ENCODE results near the gene LEP. TPM values are rescaled to one million over a fixed set of nuclear protein-coding genes. Genes with fewer than 3 reads are reported as not detected.

Gene LEP
- total RNA-seq, 2 experiments from 2014 or later: not detected

GRCh38 chr7:128214463-128214862 is 26.6 kb upstream of the LEP start:
- no peak for DNase-seq
- no peaks in the 10 kb centered on the region for H3K4me1 Mint-ChIP-seq (ENCODE audit: low read depth)
- no peaks in the 10 kb centered on the region for H3K36me3 Mint-ChIP-seq (ENCODE audit: low read depth)
- no peak for ATAC-seq
- ChIA-PET CTCF (no interaction called here), POLR2A (no interaction called here)
- no peak overlapping the region for H3K4me3 Mint-ChIP-seq
- H3K27ac Mint-ChIP-seq: no peak overlapping the region
- no peaks in the 10 kb centered on the region for H3K9me3 Mint-ChIP-seq (ENCODE audit: insufficient read depth)
- peaks cover 18% of the 10 kb centered on the region for H3K27me3 Mint-ChIP-seq (ENCODE audit: low read depth)

GRCh38 chr7:128215281-128215680 is 25.8 kb upstream of the LEP start:
- ChIA-PET POLR2A (no interaction called here), CTCF (no interaction called here)
- no peak for DNase-seq
- no peaks in the 10 kb centered on the region for H3K4me1 Mint-ChIP-seq (ENCODE audit: low read depth)
- no peaks in the 10 kb centered on the region for H3K9me3 Mint-ChIP-seq (ENCODE audit: insufficient read depth)
- H3K27ac Mint-ChIP-seq: no peak overlapping the region
- H3K36me3 Mint-ChIP-seq (ENCODE audit: low read depth): no peaks in the 10 kb centered on the region
- peaks cover 18% of the 10 kb centered on the region for H3K27me3 Mint-ChIP-seq (ENCODE audit: low read depth)
- no peak overlapping the region for H3K4me3 Mint-ChIP-seq
- ATAC-seq: no peak

DNA sequence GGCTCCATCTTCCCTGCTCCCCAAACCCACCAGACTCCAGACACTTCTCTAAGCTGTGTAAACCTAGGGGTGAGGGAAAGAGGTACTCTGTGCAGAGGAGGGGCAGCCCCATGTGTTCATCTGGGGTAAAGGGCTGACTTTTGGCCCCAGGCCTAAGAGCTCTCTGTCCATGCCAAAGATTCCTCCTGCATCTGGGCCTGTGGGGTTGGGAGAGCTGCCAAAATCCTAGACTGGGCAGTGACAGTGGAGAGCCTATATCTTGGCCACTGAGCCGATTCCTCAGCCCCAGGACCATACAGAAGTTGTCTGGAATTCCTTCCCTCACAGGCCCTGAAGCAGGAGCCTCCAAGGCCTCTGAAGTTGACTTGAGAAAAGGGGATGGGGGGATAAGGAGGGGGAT is 25.3 kb upstream of the LEP start:
- no peaks in the 10 kb centered on the region for H3K4me1 Mint-ChIP-seq (ENCODE audit: low read depth)
- H3K9me3 Mint-ChIP-seq (ENCODE audit: insufficient read depth): no peaks in the 10 kb centered on the region
- ATAC-seq (no peak), DNase-seq (no peak)
- POLR2A ChIA-PET: no interaction called here
- no peak overlapping the region for H3K4me3 Mint-ChIP-seq
- no peak overlapping the region for H3K27ac Mint-ChIP-seq
- H3K27me3 Mint-ChIP-seq (ENCODE audit: low read depth): peaks cover 22% of the 10 kb centered on the region
- no peaks in the 10 kb centered on the region for H3K36me3 Mint-ChIP-seq (ENCODE audit: low read depth)
- CTCF ChIA-PET: no interaction called here

DNA sequence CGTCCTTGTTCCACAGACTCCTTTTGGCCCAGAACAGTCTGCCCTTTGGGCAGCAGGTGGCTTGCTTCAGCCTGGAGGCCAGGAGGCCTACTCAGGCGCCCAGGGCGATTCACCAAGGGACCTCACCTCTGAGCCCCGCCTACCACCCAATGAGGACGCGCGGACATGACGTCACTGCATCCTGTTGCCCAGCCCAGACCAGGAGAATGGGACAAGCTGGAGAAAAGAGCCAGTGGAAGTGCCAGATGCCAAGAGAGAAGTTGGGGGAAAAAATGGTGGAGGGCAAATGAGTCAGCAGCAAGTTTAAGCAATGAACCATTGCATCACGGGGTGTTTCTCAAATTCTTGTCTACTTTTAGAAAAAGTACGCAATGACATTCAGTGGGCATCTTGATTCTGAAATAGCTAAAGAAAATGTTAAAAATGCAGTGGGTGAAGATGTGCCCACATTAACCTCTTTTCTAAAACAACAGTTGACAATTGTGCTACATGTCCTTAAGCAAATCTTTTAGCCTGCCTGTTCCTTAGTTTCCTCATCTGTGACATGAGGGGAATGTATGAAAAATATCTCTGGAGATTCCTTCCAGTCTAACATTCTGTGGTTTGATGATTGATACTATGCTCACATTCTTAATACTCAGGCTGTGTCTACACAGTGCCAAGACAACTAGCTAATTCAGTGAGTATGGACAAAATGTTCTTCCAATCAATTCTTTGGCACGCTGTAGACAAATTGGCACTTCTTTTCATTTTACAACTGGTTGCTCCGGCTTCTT is 23.9 kb upstream of the LEP start:
- Mint-ChIP-seq H3K27ac (no peak overlapping the region), H3K4me1 (ENCODE audit: low read depth) (no peaks in the 10 kb centered on the region), H3K9me3 (ENCODE audit: insufficient read depth) (no peaks in the 10 kb centered on the region), H3K36me3 (ENCODE audit: low read depth) (no peaks in the 10 kb centered on the region), H3K4me3 (no peak overlapping the region), H3K27me3 (ENCODE audit: low read depth) (peaks cover 31% of the 10 kb centered on the region)
- no peak for ATAC-seq
- DNase-seq: no peak
- ChIA-PET POLR2A (no interaction called here), CTCF (interaction anchor here (1.0 to 2.6 kb wide), 2 partner anchors 104 to 509 kb away, joined by 3 to 7 read pairs; no protein-coding TSS in a partner anchor)

DNA sequence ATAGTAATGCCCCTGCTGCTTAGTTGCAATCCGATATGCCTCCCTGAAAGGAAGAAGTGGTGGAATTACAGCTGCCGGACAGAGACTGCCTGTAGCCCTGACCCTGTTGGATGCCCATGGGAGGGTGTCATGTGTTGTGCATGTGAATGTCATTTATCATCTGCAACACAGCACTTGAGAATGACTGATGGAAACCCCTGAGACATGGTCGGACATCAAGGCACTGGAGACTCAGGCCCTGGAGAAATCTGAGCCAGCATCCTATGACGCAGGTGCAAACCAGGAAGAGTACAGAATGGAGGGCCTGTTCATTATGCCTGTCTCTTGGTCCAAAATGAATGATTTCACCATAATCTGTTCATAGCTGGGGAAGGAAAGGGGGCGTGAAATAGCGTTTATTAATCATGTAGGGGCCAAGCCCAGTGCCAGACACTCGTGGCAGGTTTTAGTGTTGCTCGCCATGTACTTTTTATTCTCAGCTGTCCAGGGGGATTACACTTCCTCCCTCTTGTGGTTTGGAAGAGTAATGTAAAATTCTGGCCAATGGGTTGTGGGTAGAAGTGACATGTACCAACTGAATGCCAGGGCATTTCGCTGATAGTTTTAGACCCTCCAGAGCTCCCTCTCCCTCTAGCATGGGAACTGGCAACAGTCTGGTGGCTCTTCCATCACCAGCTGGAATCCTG is 23.0 kb upstream of the LEP start:
- ChIA-PET CTCF (interaction anchor here (1.0 to 2.6 kb wide), 3 partner anchors 8 to 103 kb away, joined by 3 to 7 read pairs (median 7); no protein-coding TSS in a partner anchor), POLR2A (no interaction called here)
- Mint-ChIP-seq H3K27me3 (ENCODE audit: low read depth) (peaks cover 38% of the 10 kb centered on the region), H3K4me1 (ENCODE audit: low read depth) (peaks cover 4% of the 10 kb centered on the region), H3K36me3 (ENCODE audit: low read depth) (no peaks in the 10 kb centered on the region), H3K27ac (no peak overlapping the region), H3K4me3 (no peak overlapping the region), H3K9me3 (ENCODE audit: insufficient read depth) (no peaks in the 10 kb centered on the region)
- ATAC-seq: no peak
- no peak for DNase-seq

GRCh38 chr7:128219636-128220035 is 21.4 kb upstream of the LEP start:
- H3K27ac Mint-ChIP-seq: no peak overlapping the region
- ATAC-seq (no peak), DNase-seq (no peak)
- no peaks in the 10 kb centered on the region for H3K9me3 Mint-ChIP-seq (ENCODE audit: insufficient read depth)
- H3K4me1 Mint-ChIP-seq (ENCODE audit: low read depth): peaks cover 4% of the 10 kb centered on the region
- ChIA-PET CTCF (interaction anchor here (1.4 to 2.6 kb wide), 2 partner anchors 10 to 102 kb away, joined by 6 to 7 read pairs; no protein-coding TSS in a partner anchor), POLR2A (no interaction called here)
- H3K27me3 Mint-ChIP-seq (ENCODE audit: low read depth): peaks cover 33% of the 10 kb centered on the region
- H3K36me3 Mint-ChIP-seq (ENCODE audit: low read depth): no peaks in the 10 kb centered on the region
- no peak overlapping the region for H3K4me3 Mint-ChIP-seq

- ChIA-PET POLR2A (no interaction called here), CTCF (interaction anchor here (1.0 to 1.5 kb wide), 3 partner anchors 10 to 99 kb away, joined by 3 to 6 read pairs (median 4); no protein-coding TSS in a partner anchor)
- no peaks in the 10 kb centered on the region for H3K36me3 Mint-ChIP-seq (ENCODE audit: low read depth)
- H3K4me1 Mint-ChIP-seq (ENCODE audit: low read depth): peaks cover 4% of the 10 kb centered on the region
- DNase-seq: no peak
- no peak overlapping the region for H3K27ac Mint-ChIP-seq
- no peak overlapping the region for H3K4me3 Mint-ChIP-seq
- no peak for ATAC-seq
- peaks cover 43% of the 10 kb centered on the region for H3K27me3 Mint-ChIP-seq (ENCODE audit: low read depth)
- no peaks in the 10 kb centered on the region for H3K9me3 Mint-ChIP-seq (ENCODE audit: insufficient read depth)
Measured at GRCh38 chr7:128221929-128222403, 19.1 kb upstream of the LEP start.

- Mint-ChIP-seq H3K36me3 (ENCODE audit: low read depth) (no peaks in the 10 kb centered on the region), H3K27me3 (ENCODE audit: low read depth) (peaks cover 40% of the 10 kb centered on the region), H3K27ac (no peak overlapping the region), H3K9me3 (ENCODE audit: insufficient read depth) (no peaks in the 10 kb centered on the region), H3K4me1 (ENCODE audit: low read depth) (peaks cover 4% of the 10 kb centered on the region), H3K4me3 (no peak overlapping the region)
- ChIA-PET POLR2A (no interaction called here), CTCF (no interaction called here)
- DNase-seq (no peak), ATAC-seq (no peak)
Measured at GRCh38 chr7:128226132-128226980, 14.7 kb upstream of the LEP start.

DNA sequence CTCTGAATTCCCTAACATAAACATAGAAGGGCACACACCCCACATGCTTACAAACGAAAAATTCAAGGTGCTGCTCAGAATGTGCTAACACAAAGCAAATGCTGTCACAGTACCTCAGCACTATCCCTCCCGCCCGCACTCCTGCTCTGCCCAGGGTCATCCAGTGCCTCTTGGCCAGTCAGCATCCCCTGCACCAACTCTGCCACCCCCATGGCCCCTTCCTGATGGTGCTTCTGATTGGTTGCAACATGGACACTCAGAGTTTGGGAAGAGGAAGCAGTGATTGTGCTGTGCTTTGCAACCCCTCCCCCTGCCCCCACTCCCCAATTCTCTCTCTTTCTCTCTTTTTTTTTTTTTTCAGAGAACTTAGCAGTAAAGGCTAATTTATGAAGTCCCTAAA is 13.8 kb upstream of the LEP start:
- DNase-seq (no peak), ATAC-seq (no peak)
- H3K27me3 Mint-ChIP-seq (ENCODE audit: low read depth): peaks cover 35% of the 10 kb centered on the region
- H3K4me3 Mint-ChIP-seq: no peak overlapping the region
- peaks cover 4% of the 10 kb centered on the region for H3K4me1 Mint-ChIP-seq (ENCODE audit: low read depth)
- H3K9me3 Mint-ChIP-seq (ENCODE audit: insufficient read depth): no peaks in the 10 kb centered on the region
- no peak overlapping the region for H3K27ac Mint-ChIP-seq
- no peaks in the 10 kb centered on the region for H3K36me3 Mint-ChIP-seq (ENCODE audit: low read depth)
- POLR2A ChIA-PET: no interaction called here
- CTCF ChIA-PET: interaction anchor here (1.7 kb wide), 1 partner anchor 18 kb away, joined by 8 read pairs; no protein-coding TSS in a partner anchor

GRCh38 chr7:128231021-128231420 is 10.1 kb upstream of the LEP start:
- Mint-ChIP-seq H3K27me3 (ENCODE audit: low read depth) (peaks cover 20% of the 10 kb centered on the region), H3K4me3 (no peak overlapping the region), H3K9me3 (ENCODE audit: insufficient read depth) (no peaks in the 10 kb centered on the region), H3K36me3 (ENCODE audit: low read depth) (no peaks in the 10 kb centered on the region), H3K27ac (no peak overlapping the region), H3K4me1 (ENCODE audit: low read depth) (no peaks in the 10 kb centered on the region)
- CTCF ChIA-PET: no interaction called here
- ATAC-seq (no peak), DNase-seq (no peak)
- POLR2A ChIA-PET: no interaction called here

DNA sequence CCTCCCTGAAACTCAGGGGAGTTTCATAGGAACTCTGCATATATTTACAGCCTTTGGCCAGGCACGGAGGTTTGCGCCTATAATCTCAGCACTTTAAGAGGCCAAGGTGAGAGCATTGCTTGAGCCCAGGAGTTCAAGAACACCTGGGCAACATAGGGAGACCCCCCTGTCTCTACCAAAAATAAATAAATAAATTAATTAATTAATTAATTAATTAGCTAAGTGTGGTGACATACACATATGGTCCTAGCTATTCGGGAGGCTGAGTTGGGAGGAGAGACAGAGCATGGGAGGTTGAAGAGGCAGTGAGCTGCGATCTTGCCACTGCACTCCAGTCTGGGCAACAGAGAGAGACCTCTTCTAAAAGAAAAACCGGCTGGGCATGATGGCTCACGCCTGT is 9.4 kb upstream of the LEP start:
- ChIA-PET CTCF (interaction anchor here (1.1 kb wide), 1 partner anchor 90 kb away, joined by 6 read pairs; no protein-coding TSS in a partner anchor), POLR2A (no interaction called here)

More for the DNA sequence above, 9.4 kb upstream of the LEP start:
- Mint-ChIP-seq H3K4me3 (no peak overlapping the region), H3K36me3 (ENCODE audit: low read depth) (peaks cover under 1% of the 10 kb centered on the region), H3K27ac (no peak overlapping the region), H3K4me1 (ENCODE audit: low read depth) (peaks cover 4% of the 10 kb centered on the region), H3K27me3 (ENCODE audit: low read depth) (peaks cover 15% of the 10 kb centered on the region), H3K9me3 (ENCODE audit: insufficient read depth) (no peaks in the 10 kb centered on the region)
- no peak for DNase-seq
- ATAC-seq: no peak
